ENCODE measurements around the gene HSDL2.
"Not testable (repeated sequence)": the region's sequence is repeated elsewhere in the genome, so short reads cannot be mapped to it uniquely, and the experiment has no call there.

HSDL2 gene

GRCh38 chr9:112505086-112505485 lies 125.2 kb downstream of the HSDL2 start:
- DNase-seq: no peak

GRCh38 chr9:112505607-112506006 lies 125.7 kb downstream of the HSDL2 start:
- no peak for DNase-seq

- no peak for DNase-seq
These were observed 126.7 kb downstream of the HSDL2 start for GRCh38 chr9:112506571-112506970.

- DNase-seq: no peak
These were observed 127.2 kb downstream of the HSDL2 start for GRCh38 chr9:112507001-112507680.

- DNase-seq: no peak
These were observed 128.5 kb downstream of the HSDL2 start for GRCh38 chr9:112508377-112508776.

- DNase-seq: not testable (repeated sequence)
These were observed 132.5 kb downstream of the HSDL2 start for GRCh38 chr9:112512377-112512776.

- no peak for DNase-seq
These were observed 136.9 kb downstream of the HSDL2 start for GRCh38 chr9:112516769-112517168.

- no peak for DNase-seq
These were observed 140.2 kb downstream of the HSDL2 start for GRCh38 chr9:112520069-112520468.

GRCh38 chr9:112520656-112521055 lies 140.7 kb downstream of the HSDL2 start:
- no peak for DNase-seq

Measured in GOT3 (cell line).